T-helper 2 cell treated with Interferon-gamma antibody and Interleukin-4, amounts not matched to agents 5 μg/mL and 100 μg/mL, for 36 hours (primary cell): ENCODE results near the gene CCDC9.

Experiments used
- DNase-seq: peaks from one replicate; pipeline ENCODE4 v3.0.0; 2021; ENCODE audit warnings: low spot score
- H3K27ac Mint-ChIP-seq: one replicate; pipeline ENCODE4 v1.8.0; 2021; ENCODE audit warnings: mild to moderate bottlenecking, mixed read lengths
- H3K27me3 Mint-ChIP-seq: one replicate; pipeline ENCODE4 v1.8.0; 2021; ENCODE audit warnings: low read depth, mixed read lengths
- H3K36me3 Mint-ChIP-seq: one replicate; pipeline ENCODE4 v1.8.0; 2021; ENCODE audit warnings: low read depth, mixed read lengths
- H3K4me1 Mint-ChIP-seq: one replicate; pipeline ENCODE4 v1.8.0; 2021; ENCODE audit warnings: low read depth, mixed read lengths
- H3K4me3 Mint-ChIP-seq: one replicate; pipeline ENCODE4 v1.8.0; 2022; ENCODE audit warnings: mild to moderate bottlenecking, moderate library complexity, mixed read lengths
- H3K9me3 Mint-ChIP-seq: one replicate; pipeline ENCODE4 v1.8.0; 2021; ENCODE audit warnings: mixed read lengths

Gene CCDC9

GRCh38 chr19:47228937-47229675 lies 27.2 kb upstream of the CCDC9 start:
- Mint-ChIP-seq H3K4me3 (no peak overlapping the region), H3K36me3 (peaks cover 6% of the 10 kb centered on the region), H3K4me1 (peaks cover 26% of the 10 kb centered on the region), H3K27ac (no peak overlapping the region), H3K9me3 (no peaks in the 10 kb centered on the region), H3K27me3 (no peaks in the 10 kb centered on the region)
- DNase-seq: peak; percentile 35

DNA sequence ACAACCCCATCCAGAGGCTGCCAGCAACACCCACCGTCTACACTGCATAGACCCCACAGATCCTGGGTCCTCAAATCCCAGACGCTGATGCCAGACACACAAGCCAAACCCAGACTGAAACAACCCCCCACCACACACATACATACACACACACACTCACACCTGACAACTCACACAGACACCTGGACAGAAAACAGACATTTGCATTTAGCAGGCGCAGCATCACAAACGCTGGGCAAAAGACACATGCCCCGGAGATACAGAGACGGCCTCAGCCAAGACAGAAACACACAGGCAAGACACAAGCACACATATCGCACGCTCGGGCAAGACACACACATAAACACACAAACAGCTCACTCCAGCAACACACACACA lies 26.7 kb upstream of the CCDC9 start:
- DNase-seq: no peak
- no peaks in the 10 kb centered on the region for H3K27me3 Mint-ChIP-seq
- H3K9me3 Mint-ChIP-seq: no peaks in the 10 kb centered on the region
- peaks cover 26% of the 10 kb centered on the region for H3K4me1 Mint-ChIP-seq
- no peak overlapping the region for H3K27ac Mint-ChIP-seq
- H3K4me3 Mint-ChIP-seq: no peak overlapping the region
- H3K36me3 Mint-ChIP-seq: peaks cover 6% of the 10 kb centered on the region

GRCh38 chr19:47230054-47230920 lies 26.0 kb upstream of the CCDC9 start:
- peak; percentile 81 for DNase-seq
- no peak overlapping the region for H3K27ac Mint-ChIP-seq

GRCh38 chr19:47230921-47231214 lies 25.5 kb upstream of the CCDC9 start, which contains the start of gene BBC3:
TSS of gene BBC3 (minus strand) at chr19:47231199. CDS start at chr19:47228431, 2,768 bp downstream.
- Mint-ChIP-seq H3K27ac (peak within 1 kb of the TSS; percentile 86), H3K4me3 (peak within 1 kb of the TSS; percentile 69), H3K4me1 (peaks cover 21% of the 10 kb centered on the region), H3K9me3 (no peaks in the 10 kb centered on the region), H3K36me3 (no peaks in the 10 kb centered on the region), H3K27me3 (peaks cover 2% of the 10 kb centered on the region)
- no peak for DNase-seq

More at GRCh38 chr19:47230054-47230920, 26.0 kb upstream of the CCDC9 start:
- Mint-ChIP-seq H3K36me3 (peaks cover 5% of the 10 kb centered on the region), H3K9me3 (no peaks in the 10 kb centered on the region), H3K4me3 (peak overlapping the region; percentile 18), H3K27me3 (peaks cover 1% of the 10 kb centered on the region), H3K4me1 (peaks cover 26% of the 10 kb centered on the region)

GRCh38 chr19:47231215-47232054 lies 24.9 kb upstream of the CCDC9 start:
- Mint-ChIP-seq H3K9me3 (no peaks in the 10 kb centered on the region), H3K4me1 (peaks cover 21% of the 10 kb centered on the region), H3K27ac (peak overlapping the region; percentile 86), H3K27me3 (peaks cover 4% of the 10 kb centered on the region), H3K4me3 (peak overlapping the region; percentile 69), H3K36me3 (no peaks in the 10 kb centered on the region)
- peak; percentile 90 for DNase-seq

DNA sequence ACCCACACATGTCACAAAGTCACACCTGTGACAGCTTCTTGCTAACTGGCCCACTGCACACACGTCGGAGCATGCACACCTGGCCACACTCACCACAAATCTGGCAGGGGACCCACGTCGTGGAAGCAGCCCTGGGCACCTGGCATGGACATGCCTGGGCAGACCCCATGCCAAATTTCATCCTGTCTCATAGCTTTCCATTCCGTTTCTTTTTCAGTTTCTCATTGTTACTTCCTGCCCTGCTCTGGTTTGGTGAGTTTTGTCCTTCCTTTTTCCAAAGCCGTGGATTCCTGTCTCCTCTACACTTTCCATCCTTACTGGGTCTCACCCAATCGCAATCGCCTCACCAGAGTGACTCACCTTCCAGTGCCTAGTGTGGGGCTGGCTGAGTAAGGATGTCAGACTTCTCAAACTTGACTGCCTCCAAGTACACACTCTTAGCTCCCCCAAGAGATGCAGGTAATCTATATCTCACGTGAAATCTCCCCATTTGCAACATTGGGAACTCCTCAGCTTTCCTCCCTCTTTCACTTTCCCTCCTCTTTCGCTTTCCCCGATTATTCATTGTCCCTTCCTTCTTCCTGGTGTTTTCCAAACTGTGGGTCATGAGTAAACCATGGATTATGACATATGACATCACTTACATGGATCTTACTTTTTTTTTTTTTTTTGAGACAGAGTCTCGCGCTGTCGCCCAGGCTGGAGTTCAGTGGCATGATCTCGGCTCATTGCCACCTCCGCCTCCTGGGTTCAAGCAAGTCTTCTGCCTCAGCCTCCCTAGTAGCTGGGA lies 23.7 kb upstream of the CCDC9 start:
- H3K9me3 Mint-ChIP-seq: no peaks in the 10 kb centered on the region
- DNase-seq: peak; percentile 31
- peaks cover 16% of the 10 kb centered on the region for H3K4me1 Mint-ChIP-seq
- no peaks in the 10 kb centered on the region for H3K36me3 Mint-ChIP-seq
- H3K4me3 Mint-ChIP-seq: peak overlapping the region; percentile 69
- peak overlapping the region; percentile 76 for H3K27ac Mint-ChIP-seq
- peaks cover 4% of the 10 kb centered on the region for H3K27me3 Mint-ChIP-seq

DNA sequence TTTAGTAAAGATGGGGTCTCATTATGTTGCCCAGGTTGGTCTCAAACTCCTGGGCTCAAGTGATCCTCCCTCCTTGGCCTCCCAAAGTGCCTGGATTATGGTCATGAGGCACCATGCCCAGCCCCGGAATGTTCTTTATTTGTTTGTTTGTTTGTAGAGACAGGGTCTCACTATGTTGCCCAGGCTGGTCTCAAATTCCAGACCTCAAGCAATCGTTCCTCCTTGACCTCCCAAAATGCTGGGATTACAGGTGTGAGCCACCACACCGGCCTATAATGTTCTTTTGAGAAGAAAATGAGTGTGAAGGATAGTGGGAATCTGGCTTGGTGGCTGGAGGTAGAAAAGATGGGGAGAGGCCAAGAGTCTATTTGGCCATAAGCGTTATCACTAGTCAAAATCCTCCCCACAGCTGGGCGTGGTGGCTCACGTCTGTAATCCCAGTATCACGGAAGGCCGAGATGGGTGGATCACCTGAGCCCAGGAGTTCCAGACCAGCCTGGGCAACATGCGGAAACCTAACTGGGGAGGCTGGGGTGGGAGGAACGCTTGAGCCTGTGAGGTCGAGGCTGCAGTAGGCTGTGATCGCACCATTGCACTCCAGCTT lies 20.2 kb upstream of the CCDC9 start:
- Mint-ChIP-seq H3K36me3 (no peaks in the 10 kb centered on the region), H3K4me3 (no peak overlapping the region), H3K9me3 (no peaks in the 10 kb centered on the region), H3K4me1 (peaks cover 22% of the 10 kb centered on the region), H3K27me3 (peaks cover 7% of the 10 kb centered on the region), H3K27ac (no peak overlapping the region)
- DNase-seq: no peak

- peak overlapping the region; percentile 72 for H3K4me3 Mint-ChIP-seq
- H3K27me3 Mint-ChIP-seq: peaks cover 7% of the 10 kb centered on the region
- peaks cover 16% of the 10 kb centered on the region for H3K4me1 Mint-ChIP-seq
- peaks cover 3% of the 10 kb centered on the region for H3K36me3 Mint-ChIP-seq
- peak overlapping the region; percentile 75 for H3K27ac Mint-ChIP-seq
- no peak for DNase-seq
- H3K9me3 Mint-ChIP-seq: no peaks in the 10 kb centered on the region
Observed at GRCh38 chr19:47239152-47239551, 17.2 kb upstream of the CCDC9 start.

GRCh38 chr19:47239610-47240296 lies 16.6 kb upstream of the CCDC9 start:
- Mint-ChIP-seq H3K36me3 (peaks cover 3% of the 10 kb centered on the region), H3K9me3 (no peaks in the 10 kb centered on the region), H3K4me1 (peaks cover 19% of the 10 kb centered on the region), H3K27me3 (peaks cover 7% of the 10 kb centered on the region), H3K4me3 (peak overlapping the region; percentile 18), H3K27ac (no peak overlapping the region)
- DNase-seq: peak; percentile 39

DNA sequence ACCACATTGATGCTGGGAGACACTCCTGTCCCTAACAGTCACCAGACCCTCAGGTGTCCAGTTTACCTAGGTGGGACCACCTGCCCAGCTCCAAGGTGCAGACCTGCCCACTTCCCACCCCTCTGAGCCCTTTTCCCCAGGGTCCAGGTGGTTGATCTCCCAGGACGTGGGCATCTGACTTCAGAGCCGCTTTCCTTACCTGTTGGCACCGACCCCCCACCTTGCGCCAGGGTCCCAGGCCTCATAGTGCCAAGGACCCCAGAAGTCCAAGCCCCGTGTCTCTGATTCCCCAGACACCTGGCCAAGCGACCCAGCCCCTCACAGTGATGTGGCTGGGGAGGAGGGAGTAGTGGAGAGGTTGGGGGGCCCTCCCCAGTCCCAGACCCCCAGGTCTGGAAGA lies 15.8 kb upstream of the CCDC9 start:
- peak overlapping the region; percentile 37 for H3K4me3 Mint-ChIP-seq
- H3K9me3 Mint-ChIP-seq: no peaks in the 10 kb centered on the region
- no peak overlapping the region for H3K27ac Mint-ChIP-seq
- no peak for DNase-seq
- H3K4me1 Mint-ChIP-seq: peaks cover 22% of the 10 kb centered on the region
- H3K27me3 Mint-ChIP-seq: peaks cover 5% of the 10 kb centered on the region
- peaks cover 3% of the 10 kb centered on the region for H3K36me3 Mint-ChIP-seq

GRCh38 chr19:47240996-47241918 lies 15.1 kb upstream of the CCDC9 start:
- peak; percentile 73 for DNase-seq
- Mint-ChIP-seq H3K27me3 (peaks cover 4% of the 10 kb centered on the region), H3K27ac (no peak overlapping the region), H3K36me3 (peaks cover 3% of the 10 kb centered on the region), H3K4me1 (peaks cover 22% of the 10 kb centered on the region), H3K4me3 (peak overlapping the region; percentile 37), H3K9me3 (no peaks in the 10 kb centered on the region)
